Measurements from ENCODE around the gene HERC6. TPM values are rescaled to one million over a fixed set of nuclear protein-coding genes. Genes with fewer than 3 reads are reported as not detected.

Gene HERC6
- total and polyA plus RNA-seq, 2 of the 8 experiments (the other 6 are each of a cell fraction or from before 2014, with no cell fraction given): 3.7 to 3.8 TPM

- no peaks in the 10 kb centered on the region; a peak in 1 of 7 replicates for H3K4me1 ChIP-seq (replicated peaks in 1 of 4; ENCODE audit: control insufficient read depth in 3 of 4, insufficient read depth in 4 of 4, low read length in 3 of 4)
- H3K4me3 ChIP-seq (ENCODE audit: extremely low read depth in 1 of 4, insufficient read depth in 2 of 4, low read depth in 3 of 4, low read length in 4 of 4): no peak overlapping the region
- no peaks in the 10 kb centered on the region for H4K20me1 ChIP-seq (replicated peaks in 1 of 2; ENCODE audit: control insufficient read depth in 1 of 2, insufficient read depth in 2 of 2, low read length in 2 of 2)
- H4K8ac ChIP-seq (ENCODE audit: extremely low read depth, insufficient read depth, low read length): no peak overlapping the region
- no peak overlapping the region for H3K27ac ChIP-seq (ENCODE audit: low read depth, low read length)
- 96% methylated on average over 4 of the region's 4 CpGs; no CpG with 5 or more reads in 1 of the 2 experiments for WGBS, 2 experiments (ENCODE audit: extremely low coverage in 1 of 2, insufficient coverage in 1 of 2, insufficient read length in 1 of 2, insufficient replicate concordance in 2 of 2, low coverage in 1 of 2, low lambda C conversion rate in 2 of 2, missing lambda C conversion rate in 1 of 2)
- H2AFZ ChIP-seq (ENCODE audit: low read length): no peak overlapping the region
- no peaks in the 10 kb centered on the region for H3K27me3 ChIP-seq (replicated peaks in 1 of 4; ENCODE audit: control insufficient read depth in 3 of 4, extremely low read depth in 1 of 4, insufficient read depth in 3 of 4, low read length in 3 of 4)
- no peak overlapping the region for H2AK5ac ChIP-seq (ENCODE audit: low read depth, low read length)
- no peak overlapping the region for H4K5ac ChIP-seq (ENCODE audit: insufficient read length, low read depth, low read length)
- H2BK120ac ChIP-seq (replicated peaks; ENCODE audit: low read depth, low read length): no peak overlapping the region
- FAIRE-seq: no peak
- no peaks in the 10 kb centered on the region for H3K23me2 ChIP-seq (ENCODE audit: low read depth, low read length)
- H3K9ac ChIP-seq (replicated peaks in 1 of 4; ENCODE audit: extremely low read depth in 1 of 4, low read depth in 3 of 4, low read length in 3 of 4): no peak overlapping the region
- H3K36me3 ChIP-seq (ENCODE audit: control insufficient read depth in 2 of 4, insufficient read depth in 4 of 4, low read length in 3 of 4): no peaks in the 10 kb centered on the region; a peak in 1 of 8 replicates
- no peak overlapping the region for H3K56ac ChIP-seq (replicated peaks; ENCODE audit: insufficient read length, low read depth, low read length)
- no peak overlapping the region for H3K18ac ChIP-seq (ENCODE audit: extremely low read depth, low read length)
- no peak overlapping the region for H2BK15ac ChIP-seq (ENCODE audit: low read length)
- no peak overlapping the region for H3K23ac ChIP-seq (ENCODE audit: insufficient read length)
- no peak overlapping the region for H3K14ac ChIP-seq (ENCODE audit: insufficient read length)
- no peak overlapping the region for H2BK5ac ChIP-seq (ENCODE audit: low read depth, low read length)
- no peaks in the 10 kb centered on the region for H3K79me2 ChIP-seq (ENCODE audit: control insufficient read depth in 1 of 2, insufficient read depth in 2 of 2, low read length in 2 of 2)
- ChIA-PET CTCF (ENCODE audit: partially characterized antibody) (interaction anchor here (2.2 kb wide), 1 partner anchor 12 kb away, joined by 13 read pairs; no protein-coding TSS in a partner anchor), POLR2A (ENCODE audit: partially characterized antibody) (no interaction called here)
- H2BK12ac ChIP-seq (ENCODE audit: low read depth, low read length): no peak overlapping the region
- H3K4ac ChIP-seq (replicated peaks; ENCODE audit: insufficient read length, low read depth, low read length): no peak overlapping the region
- no peak for DNase-seq (ENCODE audit: low read depth in 1 of 2, low spot score in 2 of 2)
- H3K79me1 ChIP-seq (ENCODE audit: low read depth, low read length): no peaks in the 10 kb centered on the region
- no peak overlapping the region for H3K4me2 ChIP-seq (ENCODE audit: insufficient read depth in 1 of 2, low read depth in 2 of 2, low read length in 2 of 2)
- no peak overlapping the region for H4K91ac ChIP-seq (replicated peaks; ENCODE audit: insufficient read length, low read length)
- no peak overlapping the region for H2BK20ac ChIP-seq (ENCODE audit: low read length)
- peaks cover 13 to 15% of the 10 kb centered on the region in 2 experiments; a peak in 3 of 4 replicates for H3K9me3 ChIP-seq (ENCODE audit: insufficient read depth in 2 of 2, low read depth in 1 of 2, low read length in 1 of 2)
- TF ChIP-seq SIRT6 (IDR thresholded peaks at IDR 0.05; ENCODE audit: low read length) (no peak), RFX5 (IDR thresholded peaks at IDR 0.05; ENCODE audit: borderline replicate concordance, low read depth, low read length) (no peak), JUND (IDR thresholded peaks at IDR 0.05; ENCODE audit: low read length) (no peak), RBBP5 (IDR thresholded peaks at IDR 0.05; ENCODE audit: borderline replicate concordance, low read depth, low read length) (no peak), SP1 (IDR thresholded peaks at IDR 0.05; ENCODE audit: low read depth, low read length) (no peak), POLR2AphosphoS5 (IDR thresholded peaks at IDR 0.05; ENCODE audit: low read depth, low read length) (no peak)
Measured at GRCh38 chr4:88357262-88357661, 21.4 kb upstream of the HERC6 start.

Measured in H1 (cell line).